ENCODE results near the gene ZBTB42. TPM values are rescaled to one million over a fixed set of nuclear protein-coding genes. Genes with fewer than 3 reads are reported as not detected.

The ZBTB42 gene
- total and polyA plus RNA-seq, 2 of the 4 experiments (the other 2 are of a cell fraction), result 1.3 to 2.3 TPM

DNA sequence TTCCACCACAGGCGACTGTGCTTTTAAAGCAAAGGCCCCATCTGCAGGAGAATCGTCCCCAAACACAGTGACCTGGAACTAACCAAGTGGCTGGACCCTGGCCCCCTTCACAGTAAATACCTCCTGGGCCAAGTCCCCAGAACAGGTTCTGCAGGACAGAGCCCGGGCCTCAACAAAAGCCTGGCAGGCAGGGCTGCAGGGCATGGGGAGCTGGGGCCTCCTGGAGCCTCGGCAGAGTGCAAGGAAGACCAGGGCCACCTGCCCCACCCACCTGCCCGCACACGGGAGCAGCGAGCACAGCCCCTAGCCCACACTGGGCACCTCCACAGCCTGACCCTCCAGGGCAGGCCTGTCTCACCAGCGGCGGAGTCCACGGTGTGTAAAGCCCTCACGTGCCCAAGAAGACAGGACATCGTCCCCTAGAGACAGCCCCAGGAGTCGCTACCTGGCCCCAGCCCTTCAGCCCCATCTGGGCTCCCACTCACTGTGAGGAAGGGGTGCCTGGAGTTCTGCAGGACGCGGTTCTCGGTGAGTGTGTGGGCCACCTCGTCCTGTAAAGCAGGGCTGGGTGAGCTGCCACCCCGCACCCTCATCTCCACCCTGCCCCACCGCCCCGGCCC, 26.3 kb upstream of the ZBTB42 start:
- POLR2A ChIA-PET (ENCODE audit: unreplicated experiment), result no interaction called here
- no peak overlapping the region for H2BK120ac ChIP-seq (ENCODE audit: low read depth, low read length)
- no peak overlapping the region for H3K4me2 ChIP-seq (ENCODE audit: low read depth, low read length)
- H3K18ac ChIP-seq (ENCODE audit: low read depth, low read length), result no peak overlapping the region
- dilution Hi-C loops (cut with HindIII; ENCODE audit: low sequenced_read_pairs, unreplicated experiment), result no loop called here
- H3K9me3 ChIP-seq (ENCODE audit: control insufficient read depth, insufficient read depth, low read length), result no peaks in the 10 kb centered on the region; the same call in 1 of the 2 replicates
- in situ Hi-C loops (cut with MboI; ENCODE audit: low sequenced_read_pairs), result no loop called here
- H3K56ac ChIP-seq (ENCODE audit: extremely low read depth, insufficient read depth, low read length), result no peak overlapping the region
- H3K9ac ChIP-seq (ENCODE audit: low read depth, low read length), result no peak overlapping the region
- H2AK5ac ChIP-seq (ENCODE audit: low read depth, low read length), result no peak overlapping the region
- CTCF ChIA-PET, result no interaction called here
- peaks cover 8 to 36% of the 10 kb centered on the region in 2 experiments for H3K79me1 ChIP-seq (ENCODE audit: low read depth in 1 of 2, low read length in 2 of 2)
- H2BK15ac ChIP-seq (ENCODE audit: low read depth, low read length), result no peak overlapping the region
- no peak overlapping the region for H3K27ac ChIP-seq (ENCODE audit: insufficient read depth, low read length)
- intact Hi-C loops (cut with micrococcal nuclease), result no loop called here
- BruUV-seq (replicated peaks), result no TSS peak
- TF ChIP-seq MAFK (IDR thresholded peaks at IDR 0.05; ENCODE audit: low read depth, low read length) (no peak), RAD21 (IDR thresholded peaks at IDR 0.05; ENCODE audit: low read length) (no peak), RFX5 (IDR thresholded peaks at IDR 0.05; ENCODE audit: low read depth, low read length) (no peak), MXI1 (IDR thresholded peaks at IDR 0.05; ENCODE audit: borderline replicate concordance, low read depth, low read length) (no peak)
- ATAC-seq (ENCODE audit: low read depth) (no peak), DNase-seq (no peak)
- no peak overlapping the region for H3K23ac ChIP-seq (ENCODE audit: low read depth, low read length)
- no peak overlapping the region for H2BK5ac ChIP-seq (ENCODE audit: low read depth, low read length, poor library complexity, severe bottlenecking)
- no peak overlapping the region for H3K4me3 ChIP-seq (ENCODE audit: insufficient read depth, low read depth, low read length)
- no peaks in the 10 kb centered on the region for H3K27me3 ChIP-seq (ENCODE audit: control insufficient read depth, insufficient read depth, low read length)
- H3K4ac ChIP-seq (ENCODE audit: low read depth, low read length), result no peak overlapping the region
- H4K5ac ChIP-seq (ENCODE audit: low read depth, low read length), result no peak overlapping the region
- no peaks in the 10 kb centered on the region for H3K9me1 ChIP-seq (ENCODE audit: insufficient read depth, low read length)
- 92% methylated on average over 4 of the region's 20 CpGs; no CpG with 5 or more reads in 1 of the 2 experiments for WGBS, 2 experiments (ENCODE audit: extremely low coverage in 2 of 2, insufficient read length in 1 of 2)
- H3K14ac ChIP-seq (replicated peaks; ENCODE audit: low read depth, low read length), result no peak overlapping the region
- H2AK9ac ChIP-seq (replicated peaks; ENCODE audit: low read depth, low read length, poor library complexity), result no peak overlapping the region
- H4K8ac ChIP-seq (ENCODE audit: low read depth in 2 of 2, low read length in 2 of 2), result no peak overlapping the region
- no peak overlapping the region for H4K91ac ChIP-seq (ENCODE audit: insufficient read depth, low read depth, low read length)
- H4K20me1 ChIP-seq (ENCODE audit: insufficient read depth, low read length), result peaks cover 41% of the 10 kb centered on the region
- H2AFZ ChIP-seq (replicated peaks; ENCODE audit: low read length, poor library complexity), result no peak overlapping the region
- peaks cover 64% of the 10 kb centered on the region for H3K36me3 ChIP-seq (ENCODE audit: control insufficient read depth, insufficient read depth, low read length)
- no peak overlapping the region for H2BK20ac ChIP-seq (ENCODE audit: low read depth, low read length)
- H3K4me1 ChIP-seq (ENCODE audit: control insufficient read depth, insufficient read depth, low read length), result no peaks in the 10 kb centered on the region
